ENCODE measurements around the gene NEO1.

NEO1 gene

DNA sequence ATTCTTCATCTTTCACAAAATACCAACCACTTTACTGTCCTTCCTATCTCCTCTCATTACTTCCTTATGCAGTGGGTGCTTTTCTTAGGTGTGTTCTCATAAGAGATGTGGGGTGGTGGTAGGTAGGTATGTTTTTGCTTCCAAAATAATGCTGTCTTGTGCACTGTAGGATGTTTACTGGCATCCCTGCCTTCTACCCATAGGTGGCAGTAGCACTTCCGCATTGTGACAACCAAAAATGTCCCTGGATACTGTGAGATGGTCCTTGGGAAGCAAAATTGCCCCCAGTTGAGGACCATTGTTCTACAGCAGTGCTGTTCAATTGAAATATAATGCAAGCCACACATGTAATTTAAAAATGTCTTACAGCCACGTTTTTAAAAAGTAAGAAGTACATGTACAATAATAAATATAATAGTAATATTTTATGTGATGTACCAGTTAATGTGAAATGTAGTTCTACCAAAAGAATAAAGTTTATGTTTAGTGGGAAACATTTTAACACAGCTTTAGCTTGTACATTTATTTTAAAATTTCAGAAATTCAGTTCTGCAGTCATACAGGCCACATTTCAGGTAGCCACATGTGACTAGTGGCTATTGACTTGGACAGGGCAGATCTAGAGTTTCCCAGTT lies 75.2 kb downstream of the NEO1 start:
- TF ChIP-seq EZH2 (optimal IDR thresholded peaks at IDR 0.05; ENCODE audit: low read depth, low read length): no peak
- TF ChIP-seq EZH2phosphoT487 (IDR thresholded peaks at IDR 0.05; ENCODE audit: low read length): no peak
- TF ChIP-seq, protein P1, sequence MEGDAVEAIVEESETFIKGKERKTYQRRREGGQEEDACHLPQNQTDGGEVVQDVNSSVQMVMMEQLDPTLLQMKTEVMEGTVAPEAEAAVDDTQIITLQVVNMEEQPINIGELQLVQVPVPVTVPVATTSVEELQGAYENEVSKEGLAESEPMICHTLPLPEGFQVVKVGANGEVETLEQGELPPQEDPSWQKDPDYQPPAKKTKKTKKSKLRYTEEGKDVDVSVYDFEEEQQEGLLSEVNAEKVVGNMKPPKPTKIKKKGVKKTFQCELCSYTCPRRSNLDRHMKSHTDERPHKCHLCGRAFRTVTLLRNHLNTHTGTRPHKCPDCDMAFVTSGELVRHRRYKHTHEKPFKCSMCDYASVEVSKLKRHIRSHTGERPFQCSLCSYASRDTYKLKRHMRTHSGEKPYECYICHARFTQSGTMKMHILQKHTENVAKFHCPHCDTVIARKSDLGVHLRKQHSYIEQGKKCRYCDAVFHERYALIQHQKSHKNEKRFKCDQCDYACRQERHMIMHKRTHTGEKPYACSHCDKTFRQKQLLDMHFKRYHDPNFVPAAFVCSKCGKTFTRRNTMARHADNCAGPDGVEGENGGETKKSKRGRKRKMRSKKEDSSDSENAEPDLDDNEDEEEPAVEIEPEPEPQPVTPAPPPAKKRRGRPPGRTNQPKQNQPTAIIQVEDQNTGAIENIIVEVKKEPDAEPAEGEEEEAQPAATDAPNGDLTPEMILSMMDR (IDR thresholded peaks at IDR 0.05; ENCODE audit: low read length): peak; percentile 85
- Histone ChIP-seq H4K20me1 (ENCODE audit: insufficient read depth, low read length) (no peaks in the 10 kb centered on the region), H3F3A (ENCODE audit: insufficient read depth, low read length) (no peaks in the 10 kb centered on the region), H3K4me2 (ENCODE audit: low read depth, low read length) (no peak overlapping the region), H3K9me2 (replicated peaks; ENCODE audit: insufficient read depth, low read length) (no peaks in the 10 kb centered on the region), H3K36me3 (replicated peaks; ENCODE audit: insufficient read depth, low read length) (no peaks in the 10 kb centered on the region), H3K79me2 (ENCODE audit: low read length) (no peaks in the 10 kb centered on the region), H3K9ac (ENCODE audit: low read length) (no peak overlapping the region), H3K4me3 (ENCODE audit: low read length) (no peak overlapping the region), H3K27me3 (replicated peaks; ENCODE audit: insufficient read depth, low read length) (no peaks in the 10 kb centered on the region), H3K4me1 (ENCODE audit: low read length) (no peaks in the 10 kb centered on the region), H3K9me3 (replicated peaks; ENCODE audit: insufficient read depth, low read length) (no peaks in the 10 kb centered on the region), H3K27ac (ENCODE audit: low read length) (no peak overlapping the region), H2AFZ (ENCODE audit: low read length) (no peak overlapping the region)
- DNase-seq: peak; percentile 58

DNA sequence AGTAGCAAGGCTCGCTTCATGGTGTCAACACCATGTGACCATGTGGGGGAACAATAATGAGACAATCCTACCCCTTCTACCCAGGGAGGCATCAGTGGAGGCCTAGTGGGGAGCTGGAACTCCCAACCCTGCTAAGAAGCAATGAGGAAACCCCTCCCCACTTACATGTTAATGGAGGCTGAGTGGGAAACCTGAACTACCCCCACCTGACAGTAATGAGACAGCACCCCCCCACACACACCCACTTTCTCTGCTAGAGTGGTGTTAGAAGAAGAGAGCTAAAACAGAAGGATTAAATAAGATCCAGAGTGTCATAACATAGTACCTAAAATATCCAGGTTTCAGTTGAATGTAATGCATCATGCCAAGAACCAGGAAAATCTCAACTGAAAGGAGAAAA lies 78.6 kb downstream of the NEO1 start:
- Histone ChIP-seq H3K4me3 (ENCODE audit: low read length) (no peak overlapping the region), H3K9ac (ENCODE audit: low read length) (no peak overlapping the region), H3K4me1 (ENCODE audit: low read length) (no peaks in the 10 kb centered on the region), H3K9me2 (replicated peaks; ENCODE audit: insufficient read depth, low read length) (no peaks in the 10 kb centered on the region), H3K9me3 (replicated peaks; ENCODE audit: insufficient read depth, low read length) (no peaks in the 10 kb centered on the region), H3F3A (ENCODE audit: insufficient read depth, low read length) (no peaks in the 10 kb centered on the region), H3K4me2 (ENCODE audit: low read depth, low read length) (no peak overlapping the region), H3K27ac (ENCODE audit: low read length) (no peak overlapping the region), H3K36me3 (replicated peaks; ENCODE audit: insufficient read depth, low read length) (no peaks in the 10 kb centered on the region), H2AFZ (ENCODE audit: low read length) (no peak overlapping the region), H3K27me3 (replicated peaks; ENCODE audit: insufficient read depth, low read length) (no peaks in the 10 kb centered on the region), H3K79me2 (ENCODE audit: low read length) (no peaks in the 10 kb centered on the region), H4K20me1 (ENCODE audit: insufficient read depth, low read length) (no peaks in the 10 kb centered on the region)
- TF ChIP-seq, protein P1 (IDR thresholded peaks at IDR 0.05; ENCODE audit: low read length): no peak
- TF ChIP-seq EZH2phosphoT487 (IDR thresholded peaks at IDR 0.05; ENCODE audit: low read length) (no peak), EZH2 (optimal IDR thresholded peaks at IDR 0.05; ENCODE audit: low read depth, low read length) (no peak)
- DNase-seq: no peak

DNA sequence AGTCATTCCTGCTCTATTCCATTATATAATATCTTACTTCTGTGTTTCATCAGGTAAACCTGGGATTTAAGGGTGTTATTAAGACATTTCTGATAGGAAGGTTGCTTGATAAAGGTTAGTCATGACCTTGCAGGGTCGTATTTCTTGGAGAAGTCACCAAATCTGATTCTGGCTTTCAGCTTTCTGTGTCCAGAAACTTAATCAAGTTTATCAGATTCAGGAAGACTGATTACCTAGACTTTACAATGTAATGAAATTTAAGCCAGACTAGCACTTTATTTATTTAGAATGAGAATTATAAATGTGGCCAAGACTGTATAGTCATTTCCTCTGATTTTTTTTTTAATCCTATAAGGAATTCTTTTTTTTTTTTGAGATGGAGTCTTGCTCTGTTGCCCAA lies 81.9 kb downstream of the NEO1 start:
- Histone ChIP-seq H3K4me3 (ENCODE audit: low read length) (no peak overlapping the region), H3K9ac (ENCODE audit: low read length) (no peak overlapping the region), H2AFZ (ENCODE audit: low read length) (no peak overlapping the region), H4K20me1 (ENCODE audit: insufficient read depth, low read length) (no peaks in the 10 kb centered on the region), H3K36me3 (replicated peaks; ENCODE audit: insufficient read depth, low read length) (no peaks in the 10 kb centered on the region), H3K79me2 (ENCODE audit: low read length) (no peaks in the 10 kb centered on the region), H3K9me2 (replicated peaks; ENCODE audit: insufficient read depth, low read length) (no peaks in the 10 kb centered on the region), H3K4me1 (ENCODE audit: low read length) (no peaks in the 10 kb centered on the region), H3K4me2 (ENCODE audit: low read depth, low read length) (no peak overlapping the region), H3K9me3 (replicated peaks; ENCODE audit: insufficient read depth, low read length) (no peaks in the 10 kb centered on the region), H3K27ac (ENCODE audit: low read length) (no peak overlapping the region), H3K27me3 (replicated peaks; ENCODE audit: insufficient read depth, low read length) (no peaks in the 10 kb centered on the region), H3F3A (ENCODE audit: insufficient read depth, low read length) (no peaks in the 10 kb centered on the region)
- TF ChIP-seq EZH2phosphoT487 (IDR thresholded peaks at IDR 0.05; ENCODE audit: low read length): no peak
- TF ChIP-seq, protein P1 (IDR thresholded peaks at IDR 0.05; ENCODE audit: low read length): no peak
- no peak for TF ChIP-seq EZH2 (optimal IDR thresholded peaks at IDR 0.05; ENCODE audit: low read depth, low read length)
- no peak for DNase-seq
